Left cardiac atrium (tissue), 4 donors: ENCODE results near the gene AUTS2. TPM values are rescaled to one million over a fixed set of nuclear protein-coding genes. Genes with fewer than 3 reads are reported as not detected.
A peak's percentile ranks its signal among the peaks of the same experiment; 100 is the strongest.

ENCODE experiments used
- ATAC-seq, 2 donors: fragments of 200-7000 bp; cut with Tn5 transposase; one replicate each; pipeline ENCODE4 v1.9.1; 2020; ENCODE audit warnings: mild to moderate bottlenecking in 2 of 2, moderate library complexity in 2 of 2
- DNase-seq: peaks from one replicate; pipeline ENCODE4 v3.0.0-alpha.2; 2020
- intact Hi-C, 2 donors: fragments of 100-400 bp; cut with DNase I; formaldehyde crosslinking; loops; one replicate each; pipeline versions ENCODE4 v1.14.1 to v1.15.1; 2022 to 2023
- long read RNA-seq: library from polyadenylated mRNA; unstranded; transcript quantifications from one replicate; pipeline ENCODE4 v2.0.0, GENCODE V29; 2021
- total RNA-seq, 2 donors: library from RNA; stranded (reverse); fragmentation: NEBNext Ultra II Directional; extraction: Animal tissue kit (Norgen Biotek cat#: 25700); gene quantifications; one replicate each; pipeline ENCODE4 v1.2.1, GENCODE V29; 2021
- donor health status: DM: no; HTN: yes; CAD: no.
- donor health status: DM: no; HTN: yes; CAD: no; lungs with severe emphysema.
- donor health status: DM: yes; HTN: yes; CAD: no.
- donor health status: Dilated cardiomyopathy.

Gene AUTS2
- total RNA-seq = 10 to 100 TPM; 10.5 to 15.2 TPM
- long read RNA-seq, partial matches to known transcripts = 1 of 5 reads
- long read RNA-seq, other reads (novel, unspliced or antisense) = 4 of 5 reads

GRCh38 chr7:69598081-69598486 lies at the start of gene AUTS2:
Gene AUTS2, plus strand, starts transcription at chr7:69598475. Its CDS starts 1,179 bp downstream, at chr7:69599654.
- ATAC-seq (peak; percentile 91), DNase-seq (peak; percentile 89)
- intact Hi-C loops = loop anchor here (10.0 kb wide), 2 partner anchors 217 to 297 kb away; no protein-coding TSS in a partner anchor

- intact Hi-C loops = no loop called here
- ATAC-seq (no peak), DNase-seq (no peak)
Measured at GRCh38 chr7:69550991-69551390, 47.3 kb upstream of the AUTS2 start.

- intact Hi-C loops = no loop called here
- ATAC-seq = no peak
- no peak for DNase-seq
Measured at GRCh38 chr7:69553190-69553589, 45.1 kb upstream of the AUTS2 start.

GRCh38 chr7:69561266-69561960 lies 36.9 kb upstream of the AUTS2 start:
- intact Hi-C loops = no loop called here
- ATAC-seq (no peak), DNase-seq (no peak)

- peak; percentile 42 for DNase-seq
- intact Hi-C loops = no loop called here
- peak; percentile 53 to 88 for ATAC-seq
Measured at GRCh38 chr7:69564454-69565417, 33.5 kb upstream of the AUTS2 start.

GRCh38 chr7:69567800-69568199 lies 30.5 kb upstream of the AUTS2 start:
- DNase-seq (no peak), ATAC-seq (no peak)
- intact Hi-C loops = no loop called here

GRCh38 chr7:69568266-69568665 lies 30.0 kb upstream of the AUTS2 start:
- ATAC-seq (no peak), DNase-seq (no peak)
- intact Hi-C loops = no loop called here

GRCh38 chr7:69575651-69576050 lies 22.6 kb upstream of the AUTS2 start:
- no peak for ATAC-seq
- intact Hi-C loops = no loop called here
- no peak for DNase-seq

- no peak for DNase-seq
- intact Hi-C loops = no loop called here
- ATAC-seq = no peak
Measured at GRCh38 chr7:69577221-69577620, 21.1 kb upstream of the AUTS2 start.

GRCh38 chr7:69585169-69585568 lies 13.1 kb upstream of the AUTS2 start:
- ATAC-seq (no peak), DNase-seq (no peak)
- intact Hi-C loops = no loop called here

GRCh38 chr7:69586321-69586720 lies 12.0 kb upstream of the AUTS2 start:
- ATAC-seq (no peak), DNase-seq (no peak)
- intact Hi-C loops = no loop called here

GRCh38 chr7:69588773-69589172 lies 9.5 kb upstream of the AUTS2 start:
- intact Hi-C loops = no loop called here
- no peak for ATAC-seq
- no peak for DNase-seq

GRCh38 chr7:69591805-69592204 lies 6.5 kb upstream of the AUTS2 start:
- DNase-seq = no peak
- intact Hi-C loops = loop anchor here (10.0 kb wide), 2 partner anchors 223 to 303 kb away; no protein-coding TSS in a partner anchor
- no peak for ATAC-seq

GRCh38 chr7:69593511-69593910 lies 4.8 kb upstream of the AUTS2 start:
- intact Hi-C loops = loop anchor here (10.0 kb wide), 2 partner anchors 221 to 301 kb away; no protein-coding TSS in a partner anchor
- ATAC-seq = no peak

GRCh38 chr7:69595415-69595814 lies 2.9 kb upstream of the AUTS2 start:
- ATAC-seq (no peak), DNase-seq (no peak)
- intact Hi-C loops = loop anchor here (10.0 kb wide), 2 partner anchors 219 to 299 kb away; no protein-coding TSS in a partner anchor

More at GRCh38 chr7:69593511-69593910, 4.8 kb upstream of the AUTS2 start:
- DNase-seq = no peak

GRCh38 chr7:69596056-69596455 lies 2.2 kb upstream of the AUTS2 start:
- DNase-seq (no peak), ATAC-seq (no peak)
- intact Hi-C loops = loop anchor here (10.0 kb wide), 2 partner anchors 219 to 299 kb away; no protein-coding TSS in a partner anchor

- no peak for ATAC-seq
- DNase-seq = no peak
- intact Hi-C loops = loop anchor here (10.0 kb wide), 2 partner anchors 218 to 298 kb away; no protein-coding TSS in a partner anchor
Measured at GRCh38 chr7:69596723-69597277, 1.5 kb upstream of the AUTS2 start.

- ATAC-seq (peak; percentile 35 to 43), DNase-seq (peak; percentile 69)
- intact Hi-C loops = loop anchor here (10.0 kb wide), 2 partner anchors 217 to 297 kb away; no protein-coding TSS in a partner anchor
Measured at GRCh38 chr7:69597278-69598076, 798 bp upstream of the AUTS2 start.
